Fibroblast of mammary gland (primary cell): ENCODE data around the gene ARHGAP22.

Experiments used
- DNase-seq: peaks from one replicate; pipeline ENCODE4 v3.0.0-alpha.2; 2010; ENCODE audit warnings: low read depth
- H3K4me3 ChIP-seq: 2 replicates; pipeline ENCODE4 v1.5.1; 2011; ENCODE audit warnings: low read depth, mild to moderate bottlenecking, low read length, moderate library complexity; ENCODE audit not compliant: control insufficient read depth
- TF ChIP-seq, protein P1 (sequence below): conservative IDR thresholded peaks from 2 replicates; pipeline ENCODE4 v1.5.1; 2011; ENCODE audit warnings: low read depth, low read length, inconsistent platforms; ENCODE audit not compliant: control insufficient read depth, insufficient read depth

The ARHGAP22 gene

DNA sequence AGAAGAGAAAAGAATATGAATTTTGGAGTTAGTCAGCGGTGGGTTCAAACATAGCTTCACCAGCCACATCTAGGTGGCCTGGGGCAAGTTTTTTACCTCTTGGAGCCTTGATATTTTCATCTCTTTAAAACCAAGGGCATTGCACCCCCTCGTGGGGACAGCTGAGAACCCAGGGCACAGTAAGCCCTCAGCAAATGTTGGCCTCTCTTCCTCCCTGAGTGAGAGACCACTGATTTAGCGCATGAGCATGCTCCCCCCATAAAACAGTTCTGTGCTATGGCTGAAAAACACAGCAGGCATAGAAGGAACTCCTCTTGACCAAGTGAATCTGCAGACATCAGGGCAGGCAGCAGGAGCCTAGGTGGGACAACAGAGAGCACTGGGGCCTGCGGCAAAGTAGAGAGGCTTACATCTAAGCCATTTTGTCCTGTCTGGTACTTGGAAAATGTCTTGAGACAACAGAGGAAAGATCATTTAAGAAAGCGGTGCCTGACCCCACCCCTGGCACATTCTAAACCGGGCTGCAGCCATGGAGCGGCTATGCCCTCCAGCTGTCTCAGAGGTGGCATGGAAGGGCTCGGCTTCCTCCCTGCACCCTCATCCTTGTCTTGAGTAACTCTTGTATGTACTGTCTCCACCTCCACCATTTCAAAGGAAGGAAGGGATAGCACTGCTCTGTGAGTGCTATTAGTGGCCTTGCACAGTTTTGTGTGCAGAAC lies 94.7 kb downstream of the ARHGAP22 start:
- TF ChIP-seq, protein P1, sequence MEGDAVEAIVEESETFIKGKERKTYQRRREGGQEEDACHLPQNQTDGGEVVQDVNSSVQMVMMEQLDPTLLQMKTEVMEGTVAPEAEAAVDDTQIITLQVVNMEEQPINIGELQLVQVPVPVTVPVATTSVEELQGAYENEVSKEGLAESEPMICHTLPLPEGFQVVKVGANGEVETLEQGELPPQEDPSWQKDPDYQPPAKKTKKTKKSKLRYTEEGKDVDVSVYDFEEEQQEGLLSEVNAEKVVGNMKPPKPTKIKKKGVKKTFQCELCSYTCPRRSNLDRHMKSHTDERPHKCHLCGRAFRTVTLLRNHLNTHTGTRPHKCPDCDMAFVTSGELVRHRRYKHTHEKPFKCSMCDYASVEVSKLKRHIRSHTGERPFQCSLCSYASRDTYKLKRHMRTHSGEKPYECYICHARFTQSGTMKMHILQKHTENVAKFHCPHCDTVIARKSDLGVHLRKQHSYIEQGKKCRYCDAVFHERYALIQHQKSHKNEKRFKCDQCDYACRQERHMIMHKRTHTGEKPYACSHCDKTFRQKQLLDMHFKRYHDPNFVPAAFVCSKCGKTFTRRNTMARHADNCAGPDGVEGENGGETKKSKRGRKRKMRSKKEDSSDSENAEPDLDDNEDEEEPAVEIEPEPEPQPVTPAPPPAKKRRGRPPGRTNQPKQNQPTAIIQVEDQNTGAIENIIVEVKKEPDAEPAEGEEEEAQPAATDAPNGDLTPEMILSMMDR = peak; percentile 13
- no peak for DNase-seq
- no peak overlapping the region for H3K4me3 ChIP-seq

DNA sequence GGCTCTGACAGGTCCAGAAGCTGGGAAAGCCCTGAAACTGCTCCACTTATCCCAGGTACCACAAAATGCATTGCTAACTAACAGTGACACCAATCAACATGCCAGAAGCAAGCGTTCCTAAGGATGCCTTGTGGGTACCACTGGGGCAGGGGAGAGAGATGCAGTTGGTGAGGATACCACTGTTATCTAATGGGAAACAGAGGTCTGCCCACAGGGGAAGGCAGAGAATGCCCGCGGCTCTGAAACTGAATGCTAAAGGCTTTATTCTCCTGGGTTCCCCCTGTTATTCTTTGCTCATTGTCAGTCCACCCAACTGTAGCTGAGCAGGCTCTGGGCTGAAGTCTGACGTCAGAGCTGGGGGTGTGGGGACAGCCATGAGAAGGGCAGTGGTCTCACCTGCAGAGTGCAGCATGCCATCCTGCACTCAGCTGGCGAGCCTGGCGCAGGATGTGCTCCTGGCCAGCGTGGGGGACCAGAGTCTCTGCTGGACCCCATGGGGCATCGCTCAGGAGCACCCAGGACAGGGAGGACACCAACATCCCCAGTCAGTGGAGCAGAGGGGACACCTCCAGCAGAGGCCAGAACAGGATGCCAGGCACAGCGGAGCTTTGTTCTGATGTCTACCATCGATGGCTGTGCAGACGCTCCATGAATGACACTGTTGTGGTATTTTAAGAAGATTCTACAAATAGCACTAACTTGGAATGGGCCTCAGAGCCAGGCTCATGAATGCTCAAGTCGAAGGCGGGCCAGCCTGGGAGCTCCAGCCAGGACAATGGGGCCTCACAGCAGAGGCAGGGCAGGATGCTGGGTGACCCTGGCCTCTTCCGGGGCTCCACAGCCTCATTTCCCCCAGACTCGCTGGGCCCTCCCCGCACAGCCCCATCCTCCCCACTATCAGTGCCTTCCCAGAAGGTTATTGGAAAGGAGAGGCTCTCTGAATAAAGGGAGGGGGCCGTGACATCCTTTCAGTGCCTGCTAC lies 95.8 kb downstream of the ARHGAP22 start:
- H3K4me3 ChIP-seq = no peak overlapping the region
- TF ChIP-seq, protein P1 = no peak
- no peak for DNase-seq

DNA sequence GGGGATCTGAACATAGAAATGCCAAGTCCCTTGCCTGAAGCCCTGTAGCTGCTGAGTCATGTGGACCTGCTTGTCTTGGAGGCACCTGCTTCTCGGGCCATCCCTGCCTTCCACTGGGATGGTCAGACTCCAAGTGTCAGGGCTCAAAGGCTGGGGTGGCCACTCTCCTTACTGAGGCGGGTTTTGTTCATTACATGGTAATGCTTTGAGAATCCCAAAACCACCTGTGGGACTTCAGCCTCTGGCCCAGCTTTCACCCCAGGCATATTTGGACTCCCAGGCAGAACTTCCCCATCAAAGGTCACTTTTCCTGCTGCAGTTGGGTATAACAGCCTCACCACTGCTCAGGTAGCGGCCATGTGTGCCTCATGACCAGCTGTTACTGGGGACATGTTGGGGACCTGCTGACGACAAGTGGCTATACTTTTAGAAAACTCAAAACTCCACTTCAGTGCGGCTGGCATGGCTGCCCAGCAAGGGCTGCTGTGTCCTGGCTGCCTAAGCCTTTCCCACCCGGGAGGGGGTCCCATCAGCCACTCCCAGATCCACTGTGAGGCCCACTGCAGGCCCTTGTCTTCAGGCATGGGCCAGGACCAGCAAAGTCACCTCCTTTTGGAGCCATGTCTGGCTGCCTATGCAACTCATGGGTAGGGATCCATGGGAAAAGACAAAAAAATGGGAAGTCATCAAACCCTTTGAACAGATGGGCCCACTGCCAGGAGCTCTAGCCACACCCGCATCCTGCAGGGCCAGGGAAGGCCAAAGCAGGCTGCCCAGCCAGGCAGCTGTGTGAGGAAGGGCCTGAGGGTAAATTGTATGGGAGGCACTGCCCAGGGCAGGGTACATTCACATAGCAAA lies 96.7 kb downstream of the ARHGAP22 start:
- DNase-seq = peak; percentile 34
- no peak overlapping the region for H3K4me3 ChIP-seq
- TF ChIP-seq, protein P1 = no peak

DNA sequence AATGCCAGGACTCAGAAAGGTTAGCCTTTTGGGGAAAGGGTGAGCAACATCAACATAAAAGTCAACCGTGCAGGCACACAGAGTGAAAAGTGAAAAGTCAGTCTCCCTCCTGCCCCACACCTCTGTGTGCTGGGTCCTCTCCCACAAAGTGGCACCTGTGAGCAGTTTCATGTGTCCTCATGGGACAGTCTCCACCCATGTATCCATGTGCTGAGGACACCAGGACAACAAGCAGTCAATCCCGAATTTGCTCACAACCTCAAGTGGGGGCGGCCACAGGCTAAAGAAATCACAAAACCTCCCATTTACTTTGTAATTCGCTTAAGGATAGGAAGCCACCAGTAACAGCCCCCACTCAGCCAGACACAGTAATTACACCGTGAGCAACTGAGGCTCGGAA lies 97.4 kb downstream of the ARHGAP22 start:
- TF ChIP-seq, protein P1 = no peak
- DNase-seq = no peak
- no peak overlapping the region for H3K4me3 ChIP-seq

DNA sequence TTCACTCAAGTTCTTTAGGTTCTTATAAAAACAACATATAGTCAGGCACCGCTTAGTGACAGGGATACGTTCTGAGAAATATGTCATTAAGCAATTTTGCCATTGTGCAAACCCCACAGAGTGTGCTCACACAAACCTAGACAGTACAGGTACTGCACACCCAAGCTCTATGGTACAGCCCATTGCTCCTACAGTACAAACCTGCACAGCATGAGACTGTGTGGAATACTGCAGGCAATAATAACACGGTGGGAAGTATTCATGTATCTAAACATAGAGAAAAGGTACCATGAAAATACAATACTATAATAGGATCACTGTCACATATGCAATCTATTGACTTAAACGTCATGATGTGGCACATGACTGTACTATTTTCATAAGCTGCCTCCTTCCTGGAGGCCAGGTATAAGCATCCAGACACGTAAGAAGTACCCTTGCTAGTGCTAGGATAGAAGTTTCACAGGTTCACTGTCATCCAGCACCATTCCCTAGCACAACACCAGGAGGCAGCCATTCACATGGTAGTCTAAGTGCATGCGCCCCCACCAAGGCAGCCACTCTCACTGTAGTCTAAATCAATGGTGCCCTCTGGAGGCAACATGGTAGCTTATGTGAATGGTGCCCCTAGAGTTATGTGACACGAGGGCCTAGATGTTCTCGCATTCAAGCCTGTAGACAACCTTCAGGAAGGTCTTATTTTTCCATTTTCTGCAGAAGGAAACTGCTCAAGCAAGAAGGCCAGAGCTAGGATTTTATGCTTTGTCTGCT lies 98.5 kb downstream of the ARHGAP22 start:
- DNase-seq = peak; percentile 33
- H3K4me3 ChIP-seq = no peak overlapping the region
- TF ChIP-seq, protein P1 = peak; percentile 30
